Measurements from ENCODE around the gene TBX15.

DNA sequence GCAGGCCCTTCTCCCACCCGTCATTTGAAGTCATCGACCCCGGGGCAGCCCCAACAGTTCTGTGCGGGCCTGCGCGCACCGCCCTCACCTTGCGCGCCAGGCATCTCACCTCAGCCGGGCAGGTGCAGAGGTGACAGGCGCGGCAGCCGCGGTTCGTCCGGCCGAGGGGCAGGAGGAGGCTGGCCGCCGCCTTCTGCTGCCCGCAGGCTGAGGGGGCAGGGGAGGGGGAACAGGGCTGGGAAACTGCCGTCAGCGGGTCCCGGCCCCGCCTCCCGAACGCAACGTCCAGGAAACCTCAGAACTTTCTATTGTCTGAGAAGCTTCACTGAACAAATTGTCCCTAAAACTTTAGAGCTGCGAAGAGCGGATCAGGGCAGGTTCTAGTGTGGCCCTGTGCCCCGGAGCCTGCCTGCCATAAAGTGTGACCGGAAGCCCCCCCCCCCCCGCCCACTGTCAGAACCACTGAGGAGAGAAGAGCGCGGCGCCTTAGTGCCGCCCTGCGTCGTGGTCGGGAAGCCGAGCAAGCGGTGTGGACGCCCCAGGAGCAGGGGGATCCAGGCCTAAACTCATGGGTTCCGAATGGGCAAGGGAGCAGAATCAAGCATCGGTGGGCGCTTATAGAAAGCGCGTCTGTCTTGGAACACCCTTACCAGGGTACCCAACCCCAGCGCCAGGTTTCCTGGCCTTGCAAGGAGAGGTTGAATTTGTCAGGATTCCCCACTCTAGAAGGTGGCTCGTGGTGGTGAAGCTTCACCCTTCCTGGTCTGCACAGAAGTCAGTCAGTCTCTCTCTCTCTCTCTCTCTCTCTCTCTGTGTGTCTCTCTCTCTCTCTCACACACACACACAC lies 13.3 kb upstream of the TBX15 start:
- no peak for TF ChIP-seq EP300 (IDR thresholded peaks at IDR 0.05)
- TF ChIP-seq, protein P1, sequence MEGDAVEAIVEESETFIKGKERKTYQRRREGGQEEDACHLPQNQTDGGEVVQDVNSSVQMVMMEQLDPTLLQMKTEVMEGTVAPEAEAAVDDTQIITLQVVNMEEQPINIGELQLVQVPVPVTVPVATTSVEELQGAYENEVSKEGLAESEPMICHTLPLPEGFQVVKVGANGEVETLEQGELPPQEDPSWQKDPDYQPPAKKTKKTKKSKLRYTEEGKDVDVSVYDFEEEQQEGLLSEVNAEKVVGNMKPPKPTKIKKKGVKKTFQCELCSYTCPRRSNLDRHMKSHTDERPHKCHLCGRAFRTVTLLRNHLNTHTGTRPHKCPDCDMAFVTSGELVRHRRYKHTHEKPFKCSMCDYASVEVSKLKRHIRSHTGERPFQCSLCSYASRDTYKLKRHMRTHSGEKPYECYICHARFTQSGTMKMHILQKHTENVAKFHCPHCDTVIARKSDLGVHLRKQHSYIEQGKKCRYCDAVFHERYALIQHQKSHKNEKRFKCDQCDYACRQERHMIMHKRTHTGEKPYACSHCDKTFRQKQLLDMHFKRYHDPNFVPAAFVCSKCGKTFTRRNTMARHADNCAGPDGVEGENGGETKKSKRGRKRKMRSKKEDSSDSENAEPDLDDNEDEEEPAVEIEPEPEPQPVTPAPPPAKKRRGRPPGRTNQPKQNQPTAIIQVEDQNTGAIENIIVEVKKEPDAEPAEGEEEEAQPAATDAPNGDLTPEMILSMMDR (IDR thresholded peaks at IDR 0.05), result no peak
- TF ChIP-seq POLR2A (IDR thresholded peaks at IDR 0.05), result no peak
